Fibroblast of lung (primary cell): ENCODE results near the gene USP7.
A peak's percentile ranks its signal among the peaks of the same experiment; 100 is the strongest.

Experiments used
- EZH2 ChIP-seq: IDR thresholded peaks from 2 replicates; pipeline ENCODE4 v1.5.1; 2012; ENCODE audit warnings: low read length, control low read depth, mild to moderate bottlenecking; ENCODE audit errors: missing control alignments
- TF ChIP-seq, protein P1 (sequence below), 2 donors: IDR thresholded peaks in 1 of 2; conservative IDR thresholded peaks in 1 of 2; 1 replicate in 1 of 2; 2 replicates in 1 of 2; pipeline ENCODE4 v1.5.1; 2011 to 2012; ENCODE audit warnings: low read length in 2 of 2, control low read depth in 1 of 2, inconsistent platforms in 1 of 2, low read depth in 1 of 2, mild to moderate bottlenecking in 1 of 2

DNA sequence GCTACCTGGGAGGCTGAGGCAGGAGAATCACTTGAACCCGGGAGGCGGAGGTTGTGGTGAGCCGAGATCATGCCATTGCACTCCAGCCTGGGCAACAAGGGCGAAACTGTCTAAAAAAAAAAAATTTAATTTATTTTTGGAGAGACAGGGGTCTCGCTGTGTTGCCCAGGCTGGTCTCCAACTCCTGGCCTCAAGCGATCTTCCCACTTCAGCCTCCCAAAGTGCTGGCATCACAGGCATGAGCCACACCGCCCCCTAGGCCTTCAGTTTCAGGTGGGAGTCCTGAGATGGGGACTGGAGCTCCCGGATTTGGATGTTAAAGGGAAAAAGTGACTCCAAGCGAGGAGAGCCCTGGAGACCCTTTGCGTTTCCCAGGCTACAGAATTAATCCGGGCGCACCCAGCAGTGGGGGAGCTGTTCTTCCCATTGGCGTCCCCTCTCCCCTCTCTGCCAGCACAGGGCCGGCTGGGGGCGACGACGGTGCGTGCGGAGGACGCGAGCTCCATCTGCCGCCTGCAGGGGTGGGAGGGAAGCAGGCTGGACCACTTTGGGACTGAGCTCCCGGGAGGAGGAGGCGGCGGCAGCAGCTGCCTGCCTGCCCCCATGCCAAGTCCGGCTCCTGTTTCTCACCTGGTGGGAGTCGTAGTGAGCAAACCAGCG is 49.3 kb upstream of the USP7 start:
- TF ChIP-seq, protein P1, sequence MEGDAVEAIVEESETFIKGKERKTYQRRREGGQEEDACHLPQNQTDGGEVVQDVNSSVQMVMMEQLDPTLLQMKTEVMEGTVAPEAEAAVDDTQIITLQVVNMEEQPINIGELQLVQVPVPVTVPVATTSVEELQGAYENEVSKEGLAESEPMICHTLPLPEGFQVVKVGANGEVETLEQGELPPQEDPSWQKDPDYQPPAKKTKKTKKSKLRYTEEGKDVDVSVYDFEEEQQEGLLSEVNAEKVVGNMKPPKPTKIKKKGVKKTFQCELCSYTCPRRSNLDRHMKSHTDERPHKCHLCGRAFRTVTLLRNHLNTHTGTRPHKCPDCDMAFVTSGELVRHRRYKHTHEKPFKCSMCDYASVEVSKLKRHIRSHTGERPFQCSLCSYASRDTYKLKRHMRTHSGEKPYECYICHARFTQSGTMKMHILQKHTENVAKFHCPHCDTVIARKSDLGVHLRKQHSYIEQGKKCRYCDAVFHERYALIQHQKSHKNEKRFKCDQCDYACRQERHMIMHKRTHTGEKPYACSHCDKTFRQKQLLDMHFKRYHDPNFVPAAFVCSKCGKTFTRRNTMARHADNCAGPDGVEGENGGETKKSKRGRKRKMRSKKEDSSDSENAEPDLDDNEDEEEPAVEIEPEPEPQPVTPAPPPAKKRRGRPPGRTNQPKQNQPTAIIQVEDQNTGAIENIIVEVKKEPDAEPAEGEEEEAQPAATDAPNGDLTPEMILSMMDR (conservative IDR thresholded peaks at IDR 0.05 in 1 of 2, IDR thresholded peaks at IDR 0.05 in 1 of 2; ENCODE audit: low read depth in 1 of 2, low read length in 2 of 2) = peak in 1 of 2 donors; percentile 18
- no peak for TF ChIP-seq EZH2
